Subcutaneous adipose tissue (tissue), 4 donors: Measurements from ENCODE around the gene ZNF181. TPM values are rescaled to one million over a fixed set of nuclear protein-coding genes. Genes with fewer than 3 reads are reported as not detected.

Experiments
- CTCF ChIP-seq: fragments of 450-650 bp; IDR thresholded peaks from one replicate; pipeline ENCODE4 v1.5.1; 2016; ENCODE audit warnings: low read depth, mild to moderate bottlenecking, control low read depth, antibody characterized with exemption, moderate library complexity
- total RNA-seq, 4 donors: library from RNA; depleted of rRNA; stranded (reverse); fragments of >200 nt; gene quantifications; one replicate each; pipeline ENCODE4 v1.1.0, GENCODE V29; 2016

The ZNF181 gene
- 10 to 100 TPM; 17.3 to 23.3 (median 21.0) TPM for total RNA-seq

- no peak for TF ChIP-seq CTCF
Measured at GRCh38 chr19:34733746-34734536, at the start of gene ZNF181. ZNF181 (plus strand) TSS chr19:34734243; CDS start chr19:34735038, 795 bp downstream.

- TF ChIP-seq CTCF = no peak
Measured at GRCh38 chr19:34686455-34686854, 47.6 kb upstream of the ZNF181 start.

- TF ChIP-seq CTCF = no peak
Measured at GRCh38 chr19:34687348-34687747, 46.7 kb upstream of the ZNF181 start.

- TF ChIP-seq CTCF = no peak
Measured at GRCh38 chr19:34688592-34688991, 45.5 kb upstream of the ZNF181 start.

GRCh38 chr19:34690372-34690771 lies 43.7 kb upstream of the ZNF181 start:
- no peak for TF ChIP-seq CTCF

- no peak for TF ChIP-seq CTCF
Measured at GRCh38 chr19:34692549-34692948, 41.5 kb upstream of the ZNF181 start.

GRCh38 chr19:34707661-34708060 lies 26.4 kb upstream of the ZNF181 start:
- TF ChIP-seq CTCF = no peak
